ENCODE measurements around the gene MTG2.
"Not testable (repeated sequence)": the region's sequence is repeated elsewhere in the genome, so short reads cannot be mapped to it uniquely, and the experiment has no call there.

Gene MTG2

DNA sequence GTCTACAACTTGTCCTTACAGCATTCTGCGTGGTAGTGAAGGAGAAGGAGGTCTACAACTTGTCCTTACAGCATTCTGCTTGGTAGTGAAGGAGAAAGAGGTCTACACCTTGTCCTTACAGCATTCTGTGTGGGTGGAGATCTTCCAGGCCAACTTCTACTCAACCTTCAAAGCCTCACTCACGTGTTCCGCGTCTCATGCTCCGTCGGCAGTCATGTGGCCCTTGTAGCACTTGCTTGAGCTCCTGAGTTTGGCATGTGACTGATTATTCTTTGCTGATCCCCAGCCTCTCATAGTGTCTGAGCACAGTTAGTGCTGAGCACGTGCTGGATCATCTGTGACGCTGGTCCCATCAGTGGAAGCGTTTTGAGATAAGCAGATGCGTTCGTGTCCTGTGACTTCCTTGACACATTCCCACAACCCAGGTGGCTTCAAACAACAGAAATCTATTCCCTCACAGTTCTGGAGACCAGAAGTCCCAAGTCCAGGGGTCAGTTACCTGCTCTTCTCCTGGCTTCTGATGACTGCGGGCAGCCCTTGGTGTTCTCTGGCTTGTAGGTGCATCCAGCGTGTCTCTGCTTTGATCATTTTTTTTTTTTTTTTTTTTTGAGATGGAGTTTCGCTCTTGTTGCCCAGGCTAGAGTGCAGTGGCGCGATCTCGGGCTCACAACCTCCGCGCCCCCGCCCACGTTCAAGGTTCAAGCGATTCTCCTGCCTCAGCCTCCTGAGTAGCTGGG lies 36.6 kb upstream of the MTG2 start:
- no peak for DNase-seq

DNA sequence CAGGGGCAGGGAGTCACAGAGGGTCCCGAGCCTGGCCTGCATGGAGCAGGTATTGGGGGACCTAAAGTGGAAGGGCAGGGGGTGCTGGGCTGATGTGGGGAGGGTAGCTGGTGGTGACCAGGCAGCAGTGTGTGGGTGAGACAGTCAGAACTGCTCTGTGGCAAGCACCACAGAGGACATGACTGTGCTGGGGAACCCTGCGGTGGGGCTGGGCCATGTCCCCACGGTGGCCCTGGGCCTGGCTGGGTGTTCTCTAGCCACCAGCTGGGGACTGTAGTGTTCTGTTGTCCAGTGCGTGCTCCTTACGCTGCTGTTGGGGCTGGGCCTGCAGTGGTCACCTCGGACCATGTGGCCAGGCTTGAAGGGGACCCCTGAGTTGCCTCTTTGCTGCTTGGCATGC lies 35.7 kb upstream of the MTG2 start:
- no peak for DNase-seq

DNA sequence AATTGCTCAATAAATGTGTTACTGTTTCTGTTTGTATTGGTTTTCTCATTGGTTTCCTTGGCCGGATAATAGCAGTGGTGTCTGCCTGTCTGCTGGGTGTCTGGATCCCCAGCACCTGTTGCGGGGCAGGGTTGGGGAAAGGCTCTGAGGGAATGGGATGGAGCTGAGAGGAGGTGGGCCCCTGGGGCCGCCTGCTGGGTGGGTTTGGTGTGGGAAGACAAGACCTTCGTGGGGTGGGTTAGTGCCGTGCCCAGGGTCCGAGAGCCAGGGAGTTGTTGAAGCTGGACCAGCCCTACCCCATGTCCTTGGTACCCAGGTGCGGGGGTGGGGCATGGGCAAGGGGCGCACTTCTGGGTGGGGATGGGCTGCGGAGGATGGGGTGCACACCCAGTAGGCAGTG lies 35.3 kb upstream of the MTG2 start:
- no peak for DNase-seq

DNA sequence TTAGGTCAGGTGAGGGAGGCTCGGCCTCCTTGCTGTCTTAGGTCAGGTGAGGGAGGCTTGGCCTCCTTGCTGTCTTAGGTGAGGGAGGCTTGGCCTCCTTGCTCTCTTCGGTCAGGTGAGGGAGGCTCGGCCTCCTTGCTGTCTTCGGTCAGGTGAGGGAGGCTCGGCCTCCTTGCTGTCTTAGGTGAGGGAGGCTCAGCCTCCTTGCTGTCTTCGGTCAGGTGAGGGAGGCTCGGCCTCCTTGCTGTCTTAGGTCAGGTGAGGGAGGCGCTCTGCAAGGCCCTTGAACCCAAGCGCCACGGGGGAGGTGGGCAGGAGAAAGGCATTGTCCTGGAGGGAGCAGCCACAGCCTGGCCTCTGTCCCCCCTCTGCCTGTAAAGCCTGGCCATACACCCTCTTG lies 34.4 kb upstream of the MTG2 start:
- DNase-seq = not testable (repeated sequence)

DNA sequence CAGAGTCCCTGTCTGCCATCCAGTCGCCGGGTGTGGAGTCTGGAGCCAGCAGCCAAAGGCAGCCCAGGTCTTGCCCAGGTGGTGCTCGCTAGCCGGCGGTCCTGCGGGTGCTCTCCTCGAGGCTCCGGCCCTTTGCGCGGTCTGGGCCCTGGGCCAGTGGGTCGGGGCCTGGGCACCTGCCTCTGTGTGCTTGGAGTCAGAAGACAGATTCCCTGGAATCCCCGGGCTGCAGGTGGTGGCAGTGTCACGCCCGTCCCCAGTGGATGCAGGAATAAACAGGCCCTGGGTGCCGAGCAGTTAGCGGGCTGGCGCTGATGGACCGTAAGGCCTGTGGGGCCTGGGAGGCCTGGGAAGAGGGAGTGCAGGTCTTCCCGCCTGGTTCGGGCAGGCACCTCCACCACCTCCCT lies 33.9 kb upstream of the MTG2 start:
- no peak for DNase-seq

DNA sequence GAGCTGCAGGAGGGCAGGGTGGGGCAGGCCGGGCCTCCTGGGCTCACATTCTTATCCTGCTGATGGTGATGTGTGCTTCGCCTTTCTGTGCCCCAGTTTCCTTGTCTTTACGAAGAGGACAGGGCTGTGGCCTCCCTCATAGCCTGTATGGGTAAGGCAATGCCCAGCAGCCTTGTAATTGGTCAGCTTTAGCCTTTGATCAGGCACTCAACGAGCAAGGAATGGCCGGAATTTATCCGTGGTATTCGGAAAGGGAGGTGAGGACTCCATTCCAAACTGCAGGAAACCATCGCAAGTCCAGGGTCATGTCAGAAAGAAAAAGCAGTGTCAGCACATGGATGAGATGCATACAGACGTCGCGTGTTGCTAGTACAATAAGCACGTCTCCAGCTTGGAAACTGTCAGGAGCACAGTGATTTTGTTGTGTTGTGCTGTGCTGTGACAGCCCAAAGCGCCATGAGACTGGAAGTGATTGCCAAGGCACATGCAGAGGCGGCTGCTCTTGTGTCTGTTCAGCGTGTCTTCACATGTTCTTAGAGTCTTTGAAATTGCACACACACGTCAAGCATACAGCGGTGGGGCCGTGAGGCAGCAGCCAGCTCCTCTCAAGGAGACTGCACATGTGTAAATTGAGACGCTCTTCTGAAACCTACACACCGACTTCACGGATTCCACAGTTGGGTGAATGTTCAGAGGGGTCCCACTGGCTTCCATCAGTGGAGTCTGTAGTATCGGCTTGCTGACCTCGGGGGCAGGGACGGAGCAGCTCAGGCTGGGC lies 33.1 kb upstream of the MTG2 start:
- no peak for DNase-seq

DNA sequence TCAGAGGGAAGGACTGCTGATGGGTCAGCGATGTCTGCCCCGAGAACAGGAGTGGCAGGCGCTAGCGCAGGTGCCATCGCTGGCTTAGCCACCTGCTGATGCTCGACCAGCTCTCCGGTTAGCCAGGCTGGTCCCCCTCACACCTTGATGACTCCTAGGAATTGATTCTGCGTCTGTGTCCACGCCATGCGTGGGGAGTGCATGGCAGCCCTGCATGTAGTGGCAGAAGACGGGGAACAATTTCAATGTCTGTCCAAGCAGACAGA lies 32.6 kb upstream of the MTG2 start:
- no peak for DNase-seq

DNA sequence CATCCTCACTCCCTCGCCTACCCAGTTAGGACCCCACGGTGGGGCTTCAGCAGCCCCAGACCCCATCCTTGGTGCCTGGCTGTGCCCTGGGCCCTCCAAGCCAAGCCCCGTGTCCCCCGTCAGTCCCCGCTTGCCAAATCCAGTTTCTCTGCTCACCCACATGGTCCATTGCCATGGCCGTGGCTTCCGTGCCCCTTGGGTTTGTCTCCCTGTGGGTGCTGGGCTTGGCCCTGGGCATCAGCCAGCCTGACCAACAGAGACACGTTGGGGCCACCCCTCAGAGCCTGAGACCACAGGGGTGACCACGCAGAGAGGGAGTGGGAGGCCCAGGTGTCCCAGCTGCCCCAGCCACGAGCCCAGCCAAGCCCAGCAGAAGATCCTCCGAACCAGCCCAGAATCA lies 31.6 kb upstream of the MTG2 start:
- DNase-seq = no peak

DNA sequence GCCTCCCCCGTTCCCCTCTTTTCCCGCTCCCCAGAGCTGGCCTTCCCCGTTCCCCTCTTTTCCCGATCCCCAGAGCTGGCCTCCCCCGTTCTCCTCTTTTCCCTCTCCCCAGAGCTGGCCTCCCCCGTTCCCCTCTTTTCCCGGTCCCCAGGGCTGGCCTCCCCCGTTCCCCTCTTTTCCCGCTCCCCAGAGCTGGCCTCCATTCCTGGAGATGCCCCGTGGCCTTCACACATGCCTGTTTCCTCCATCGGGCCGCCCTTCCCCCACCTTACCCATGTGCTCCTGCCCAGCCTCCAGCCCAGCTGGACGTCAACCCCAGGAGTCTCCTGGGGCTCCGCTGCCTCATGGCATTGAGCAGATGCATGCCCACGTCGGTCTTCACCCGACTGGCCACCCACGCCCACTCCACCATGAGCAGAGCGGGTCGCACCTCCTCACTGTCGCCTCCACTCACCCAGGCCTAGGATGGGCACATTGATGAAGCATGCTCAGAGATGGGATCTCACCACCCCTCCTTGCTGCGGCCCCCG lies 30.9 kb upstream of the MTG2 start:
- DNase-seq = no peak

DNA sequence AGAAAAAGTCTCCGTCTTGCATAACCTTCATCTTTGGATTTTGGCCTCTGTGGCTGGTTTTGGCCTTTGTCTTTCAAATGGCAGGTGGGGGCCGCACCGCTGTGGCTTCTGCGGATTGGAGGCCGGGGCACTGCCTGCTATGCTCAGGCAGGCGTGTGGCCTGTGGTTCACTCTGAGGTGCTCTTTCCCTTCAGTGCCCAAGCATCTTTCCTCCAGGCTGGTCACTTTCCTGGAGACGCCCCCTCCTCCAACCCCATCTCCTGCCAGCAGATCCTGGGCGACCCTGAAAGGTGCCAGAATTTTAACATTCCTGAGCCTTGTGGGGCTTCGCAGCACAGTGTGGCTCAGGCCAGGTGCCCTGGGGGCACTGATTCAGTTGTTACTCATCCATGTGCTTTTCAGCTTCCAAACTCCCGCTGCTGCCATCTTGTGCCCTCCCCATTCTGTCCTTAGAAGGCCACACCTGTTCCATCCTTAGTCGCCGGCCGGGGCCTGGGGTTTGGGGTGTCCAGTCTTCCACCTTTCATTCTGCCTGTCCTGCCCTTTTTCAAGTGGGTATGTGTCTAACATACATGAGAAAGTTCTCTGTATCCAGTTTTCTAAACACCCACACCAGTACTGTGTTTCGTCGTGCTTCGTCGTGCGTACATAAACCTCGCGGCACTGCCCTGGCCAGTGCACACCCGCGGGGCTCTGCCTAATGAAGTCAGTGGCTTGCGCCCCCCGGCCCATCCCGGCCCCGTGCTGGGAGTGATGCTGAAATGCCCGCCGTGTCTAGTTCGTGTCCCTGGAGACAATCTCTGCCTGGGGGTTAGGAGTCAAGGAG lies 27.2 kb upstream of the MTG2 start:
- no peak for DNase-seq

DNA sequence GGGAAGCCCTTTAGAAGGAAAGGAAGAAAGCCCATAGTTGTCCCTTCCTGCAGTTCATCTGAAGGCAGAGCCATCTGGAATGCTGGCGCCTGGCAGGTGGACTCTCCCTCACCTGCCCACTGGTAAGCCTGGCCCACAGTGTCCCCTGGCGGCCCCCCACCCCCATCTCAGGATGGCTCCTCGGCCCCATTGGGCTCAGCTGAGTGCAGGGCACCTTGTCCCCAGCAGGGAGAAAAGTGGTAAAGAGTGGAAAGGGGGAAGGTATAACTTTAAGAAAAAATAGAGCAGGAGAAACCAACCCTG lies 26.6 kb upstream of the MTG2 start:
- no peak for DNase-seq

DNA sequence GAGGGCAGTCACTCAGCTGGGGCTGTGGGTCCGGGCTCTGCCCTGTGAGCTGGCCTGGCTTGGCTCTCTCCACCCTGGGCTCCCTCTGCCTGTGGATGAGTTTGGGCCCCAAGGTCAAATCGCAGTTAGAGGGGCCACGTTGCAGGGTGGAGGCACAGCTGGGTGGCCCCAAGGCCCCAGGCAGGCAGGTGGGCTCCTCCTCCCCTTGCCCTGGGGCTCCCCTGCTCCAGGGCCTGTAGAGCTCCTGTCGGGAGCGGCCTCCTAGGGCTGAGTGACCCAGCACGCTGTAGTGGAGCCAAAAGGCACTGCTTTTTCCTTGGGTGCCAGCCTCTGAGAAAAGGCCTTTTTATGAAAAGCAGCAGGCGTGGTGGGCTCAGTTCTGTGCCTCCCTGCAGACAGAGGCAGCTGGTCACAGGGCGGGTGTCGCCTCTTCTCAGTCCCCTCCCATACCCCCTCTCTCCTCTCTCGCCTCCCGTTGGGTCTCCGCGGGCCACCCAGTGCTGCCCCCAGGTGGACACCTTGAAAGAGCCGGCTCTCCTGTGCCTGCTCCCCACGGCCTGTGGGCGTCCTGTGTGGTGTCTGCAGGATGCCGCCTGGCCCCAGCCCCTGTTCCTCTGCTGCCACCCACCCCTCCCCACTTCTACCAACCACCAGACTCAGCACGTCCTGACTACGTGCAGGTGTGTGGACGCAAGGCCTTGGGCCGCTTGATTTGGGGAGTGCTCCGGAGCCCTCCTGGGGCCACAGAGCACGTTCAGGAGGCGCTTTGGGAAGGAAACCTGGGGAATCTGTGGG lies 26.0 kb upstream of the MTG2 start:
- peak; percentile 29 for DNase-seq

DNA sequence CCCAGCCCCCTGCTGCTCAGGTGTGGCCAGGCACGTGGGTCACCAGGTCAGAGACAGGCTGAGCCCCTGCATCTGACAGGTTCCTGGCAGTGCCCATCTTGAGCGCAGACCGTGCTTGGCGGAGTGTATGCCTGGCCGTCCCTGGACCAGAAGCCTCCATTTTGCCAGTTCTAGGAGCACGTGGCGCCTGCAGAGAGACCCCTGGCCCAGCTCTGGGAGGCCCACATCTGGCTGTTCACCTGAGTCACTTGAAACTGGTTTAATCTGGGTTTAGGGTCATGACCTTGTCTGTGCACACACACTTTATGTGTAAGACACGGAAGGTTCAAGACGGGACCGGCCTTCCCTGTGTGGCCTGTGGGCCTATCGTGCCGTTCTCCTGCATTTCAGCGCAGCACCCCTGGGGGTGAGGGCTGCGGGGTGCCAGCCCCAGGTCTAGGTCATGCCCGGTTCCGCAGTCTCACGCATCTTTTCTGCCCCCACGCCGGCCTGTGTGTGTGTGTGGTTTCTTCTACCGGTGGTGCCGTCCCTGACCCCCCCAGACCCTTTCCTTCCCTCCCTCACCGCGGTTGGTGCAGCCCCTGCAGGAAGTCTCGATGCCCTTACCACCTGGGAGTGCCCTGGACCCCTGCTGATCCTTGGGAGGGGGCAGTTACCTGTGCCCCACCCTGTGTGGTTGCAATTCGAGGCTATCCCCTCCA lies 25.3 kb upstream of the MTG2 start:
- DNase-seq = no peak

DNA sequence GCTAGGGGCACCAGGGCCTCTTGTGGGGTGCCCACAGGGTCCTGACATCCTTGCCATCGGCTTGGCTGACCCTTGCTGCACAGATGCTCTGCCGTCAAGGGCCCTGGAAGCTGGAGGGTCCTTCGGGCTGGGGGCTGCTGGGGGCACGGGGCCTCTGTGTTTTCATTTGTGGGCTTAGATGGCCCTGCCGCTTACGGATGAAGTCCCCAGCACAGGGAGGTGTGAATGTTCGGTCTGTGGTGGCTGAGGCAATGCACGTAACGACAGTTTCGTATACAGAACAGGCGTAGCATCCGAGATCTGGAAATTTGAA lies 24.8 kb upstream of the MTG2 start:
- no peak for DNase-seq

DNA sequence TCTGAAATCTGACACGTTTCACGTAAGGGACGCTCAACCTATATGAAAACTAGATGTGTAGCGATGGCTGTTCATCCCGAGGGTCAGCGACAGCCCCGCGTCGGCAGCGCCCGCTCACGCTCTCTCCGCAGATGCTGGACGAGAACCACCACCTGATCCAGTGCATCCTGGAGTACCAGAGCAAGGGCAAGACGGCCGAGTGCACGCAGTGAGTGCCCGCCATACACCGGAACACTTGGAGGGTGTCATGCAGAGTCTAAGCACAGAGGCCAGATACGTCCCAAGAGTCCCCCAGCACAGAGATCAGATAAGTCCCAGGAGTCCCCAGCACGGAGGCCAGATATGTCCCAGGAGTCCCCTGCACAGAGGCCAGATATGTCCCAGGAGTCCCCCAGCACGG lies 24.3 kb upstream of the MTG2 start:
- DNase-seq = no peak

DNA sequence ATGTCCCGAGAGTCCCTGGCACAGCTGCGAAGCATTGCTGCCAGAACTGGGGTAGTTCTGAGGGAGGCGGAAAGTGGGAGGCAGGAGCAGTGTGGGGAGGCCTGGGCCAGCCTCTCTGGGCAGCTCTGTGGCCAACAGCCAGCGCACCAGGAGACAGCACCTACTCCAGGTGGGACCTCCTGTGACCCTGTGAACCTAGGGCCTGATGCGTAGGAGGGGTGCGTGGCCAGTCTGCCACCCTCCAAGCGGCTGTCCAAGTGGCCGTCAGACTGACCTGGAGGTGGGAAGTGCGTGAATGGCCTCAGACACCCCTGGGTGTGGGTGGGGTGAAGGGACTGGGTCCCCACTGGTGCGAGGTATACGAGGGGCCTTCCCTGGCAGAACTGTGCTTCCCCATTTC lies 23.8 kb upstream of the MTG2 start:
- DNase-seq = no peak

DNA sequence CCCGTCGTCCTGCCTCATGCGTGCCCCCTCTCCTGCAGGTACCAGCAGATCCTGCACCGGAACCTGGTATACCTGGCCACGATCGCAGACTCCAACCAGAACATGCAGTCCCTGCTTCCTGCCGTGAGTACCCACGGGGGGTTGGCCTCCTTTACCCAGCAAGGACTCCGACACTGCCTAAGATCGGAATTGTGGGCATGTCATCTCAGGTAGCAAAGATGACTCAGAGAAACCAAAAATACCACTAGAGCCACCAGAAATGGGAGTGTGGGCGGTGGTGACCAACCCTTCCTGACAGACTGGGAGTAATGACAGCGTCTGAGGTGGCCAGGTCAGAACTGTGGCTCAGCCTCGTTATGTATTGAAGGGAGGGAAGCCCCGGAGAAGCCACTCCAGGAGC lies 23.0 kb upstream of the MTG2 start:
- DNase-seq = no peak

DNA sequence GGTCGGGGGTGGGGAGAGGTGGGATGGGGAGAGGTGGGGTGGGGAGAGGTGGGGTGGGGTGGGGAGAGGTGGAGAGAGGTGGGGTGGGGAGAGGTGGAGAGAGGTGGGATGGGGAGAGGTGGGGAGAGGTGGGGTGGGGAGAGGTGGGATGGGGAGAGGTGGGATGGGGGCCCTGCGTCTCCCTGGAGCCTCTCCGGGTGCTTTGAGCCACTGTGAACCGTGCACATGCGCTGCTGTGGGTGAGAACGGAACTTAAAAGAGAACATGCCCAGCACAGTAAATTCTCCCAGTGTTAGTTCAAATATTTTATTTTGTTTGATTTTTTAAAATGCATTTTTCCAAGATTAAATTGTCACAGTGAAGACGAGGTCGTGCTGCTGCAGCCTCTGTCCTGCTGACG lies 22.6 kb upstream of the MTG2 start:
- no peak for DNase-seq

DNA sequence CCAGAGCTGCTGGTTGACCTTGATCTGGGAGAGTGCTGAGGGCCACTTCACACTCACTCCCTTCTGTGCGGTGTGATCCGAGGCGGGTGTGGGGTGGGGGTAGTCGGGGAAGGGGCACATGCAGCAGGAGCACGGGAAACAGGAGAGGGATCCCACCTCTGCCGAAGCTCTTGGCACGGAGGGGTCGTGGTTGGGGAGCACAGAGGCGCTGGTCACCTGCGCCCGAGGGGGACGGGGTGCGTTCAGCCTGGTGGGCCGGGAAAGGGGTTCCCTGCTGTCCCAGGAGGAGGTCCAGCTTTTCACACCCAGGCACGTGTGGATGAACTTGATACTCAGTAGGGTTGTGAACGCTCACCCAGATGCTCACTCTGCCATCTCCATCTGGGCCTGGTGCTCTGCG lies 22.0 kb upstream of the MTG2 start:
- no peak for DNase-seq

DNA sequence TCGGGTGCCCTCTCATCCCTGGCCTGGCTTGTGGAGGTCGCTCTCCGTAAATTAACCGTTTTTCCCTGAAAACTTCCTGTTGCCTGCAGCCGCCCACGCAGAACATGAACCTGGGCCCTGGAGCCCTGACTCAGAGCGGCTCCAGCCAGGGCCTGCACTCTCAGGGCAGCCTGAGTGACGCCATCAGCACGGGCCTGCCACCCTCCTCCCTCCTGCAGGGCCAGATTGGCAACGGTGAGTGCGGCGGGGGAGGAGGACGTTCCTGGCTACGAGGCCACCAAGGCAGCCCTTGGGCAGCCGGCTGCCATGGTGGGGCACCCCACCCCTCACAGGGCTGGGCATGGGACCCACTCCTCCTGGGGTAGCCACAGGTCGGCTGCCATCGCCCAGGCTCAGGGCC lies 21.5 kb upstream of the MTG2 start:
- no peak for DNase-seq

DNA sequence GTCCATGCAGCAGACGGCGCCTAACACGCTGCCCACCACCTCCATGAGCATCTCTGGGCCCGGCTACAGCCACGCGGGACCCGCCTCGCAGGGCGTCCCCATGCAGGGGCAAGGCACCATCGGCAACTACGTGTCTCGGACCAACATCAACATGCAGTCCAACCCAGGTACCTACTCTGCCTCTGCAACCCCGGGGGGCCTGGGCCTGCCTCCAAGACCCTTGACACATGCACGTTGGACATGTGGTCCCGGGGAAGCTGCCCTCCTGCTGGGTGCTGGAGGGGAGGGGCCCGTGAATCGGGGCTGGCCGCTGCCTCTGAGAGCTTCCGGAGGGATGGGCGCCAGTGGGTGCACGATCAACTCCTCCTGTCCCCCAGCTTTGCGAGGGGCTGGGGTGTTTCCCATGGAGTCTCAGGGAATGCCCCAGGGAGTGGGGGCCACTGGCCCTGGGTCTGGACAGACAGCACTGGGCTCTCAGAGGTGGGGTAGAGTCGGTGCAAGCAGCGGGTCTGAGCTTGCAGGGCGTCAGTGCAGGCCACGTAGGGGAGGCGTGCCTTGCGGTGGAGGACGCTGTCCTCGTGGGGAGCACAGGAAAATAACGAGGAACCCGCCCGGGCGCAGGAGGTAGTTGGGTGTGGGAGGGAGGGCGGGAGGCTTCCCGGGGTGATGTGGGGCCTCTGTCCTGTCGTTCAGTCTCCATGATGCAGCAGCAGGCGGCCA lies 19.9 kb upstream of the MTG2 start:
- DNase-seq = no peak

DNA sequence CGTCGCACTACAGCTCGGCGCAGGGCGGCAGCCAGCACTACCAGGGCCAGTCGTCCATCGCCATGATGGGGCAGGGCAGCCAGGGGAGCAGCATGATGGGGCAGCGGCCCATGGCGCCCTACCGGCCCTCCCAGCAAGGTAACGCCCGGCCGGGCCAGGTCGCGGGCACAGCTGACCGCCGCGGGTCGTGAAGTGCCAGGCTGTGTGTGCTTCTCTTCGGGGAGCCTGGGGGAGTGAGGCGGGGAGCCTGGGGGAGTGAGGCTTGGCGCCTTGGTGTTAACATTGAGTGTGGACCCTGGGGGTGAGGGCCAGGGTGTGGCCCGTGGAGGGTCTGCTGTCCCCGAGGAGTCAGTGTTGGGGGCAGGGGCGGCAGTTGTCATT lies 19.4 kb upstream of the MTG2 start:
- no peak for DNase-seq

Data from NCI-H2107 (cell line).